ENCODE measurements around the gene RUFY4. TPM values are rescaled to one million over a fixed set of nuclear protein-coding genes. Genes with fewer than 3 reads are reported as not detected.
A peak's percentile ranks its signal among the peaks of the same experiment; 100 is the strongest.

Gene RUFY4
- polyA plus RNA-seq, 1 donor (not counting 4 experiments of a cell fraction or from before 2014, with no cell fraction given), result not detected

- H4K20me1 ChIP-seq (ENCODE audit: control insufficient read depth, extremely low read depth, insufficient read depth, low read length), result no peaks in the 10 kb centered on the region
- H3K4me3 ChIP-seq (ENCODE audit: control insufficient read depth in 2 of 3, extremely low read depth in 1 of 3, insufficient read depth in 2 of 3, low read depth in 1 of 3, low read length in 3 of 3), result no peak overlapping the region
- dilution Hi-C loops (cut with MboI; ENCODE audit: extremely low pct_ligation_motif_present, low sequenced_read_pairs), result no loop called here
- H3K4me1 ChIP-seq (ENCODE audit: control insufficient read depth, extremely low read depth, insufficient read depth, low read length), result no peaks in the 10 kb centered on the region
- no peak overlapping the region for H2AFZ ChIP-seq (ENCODE audit: control insufficient read depth, low read length)
- DNase-seq (ENCODE audit: low read depth, low spot score) (no peak), FAIRE-seq (no peak)
- H3K79me2 ChIP-seq (ENCODE audit: control insufficient read depth, insufficient read depth, low read length), result no peaks in the 10 kb centered on the region
- H3K4me2 ChIP-seq (ENCODE audit: control insufficient read depth, extremely low read depth, insufficient read depth, low read depth, low read length), result no peak overlapping the region
- no peak overlapping the region for H3K9ac ChIP-seq (ENCODE audit: control insufficient read depth, extremely low read depth, insufficient read depth, low read length)
- peaks cover 2% of the 10 kb centered on the region for H3K27me3 ChIP-seq (ENCODE audit: control insufficient read depth, extremely low read depth, insufficient read depth, low read length)
- no peak overlapping the region for H3K27ac ChIP-seq (ENCODE audit: control insufficient read depth, insufficient read depth, low read length)
- H3K9me1 ChIP-seq (ENCODE audit: control insufficient read depth, extremely low read depth, insufficient read depth, low read length), result no peaks in the 10 kb centered on the region
- H3K9me3 ChIP-seq (ENCODE audit: control insufficient read depth, low read depth, low read length), result no peaks in the 10 kb centered on the region
- TF ChIP-seq EZH2 (IDR thresholded peaks at IDR 0.05; ENCODE audit: low read length) (no peak), CTCF (optimal IDR thresholded peaks at IDR 0.05 in 1 of 3, IDR thresholded peaks at IDR 0.05 in 1 of 3, conservative IDR thresholded peaks at IDR 0.05 in 1 of 3; ENCODE audit: extremely low read depth in 1 of 3, insufficient read depth in 2 of 3, low read length in 3 of 3) (no peak)
- H3K36me3 ChIP-seq (ENCODE audit: control insufficient read depth in 2 of 2, extremely low read depth in 1 of 2, insufficient read depth in 2 of 2, low read length in 2 of 2), result no peaks in the 10 kb centered on the region
Measured at GRCh38 chr2:218137514-218137913, 68.5 kb downstream of the RUFY4 start.

GRCh38 chr2:218138047-218138446, 69.0 kb downstream of the RUFY4 start:
- H3K4me2 ChIP-seq (ENCODE audit: control insufficient read depth, extremely low read depth, insufficient read depth, low read depth, low read length), result no peak overlapping the region
- H3K27ac ChIP-seq (ENCODE audit: control insufficient read depth, insufficient read depth, low read length), result no peak overlapping the region
- TF ChIP-seq CTCF (optimal IDR thresholded peaks at IDR 0.05 in 1 of 3, IDR thresholded peaks at IDR 0.05 in 1 of 3, conservative IDR thresholded peaks at IDR 0.05 in 1 of 3; ENCODE audit: extremely low read depth in 1 of 3, insufficient read depth in 2 of 3, low read length in 3 of 3) (peak in 1 of 3 experiments; percentile 13), EZH2 (IDR thresholded peaks at IDR 0.05; ENCODE audit: low read length) (no peak)
- FAIRE-seq (no peak), DNase-seq (ENCODE audit: low read depth, low spot score) (no peak)
- no peaks in the 10 kb centered on the region for H3K4me1 ChIP-seq (ENCODE audit: control insufficient read depth, extremely low read depth, insufficient read depth, low read length)
- no peak overlapping the region for H2AFZ ChIP-seq (ENCODE audit: control insufficient read depth, low read length)
- H3K36me3 ChIP-seq (ENCODE audit: control insufficient read depth in 2 of 2, extremely low read depth in 1 of 2, insufficient read depth in 2 of 2, low read length in 2 of 2), result no peaks in the 10 kb centered on the region
- H3K27me3 ChIP-seq (ENCODE audit: control insufficient read depth, extremely low read depth, insufficient read depth, low read length), result peaks cover 2% of the 10 kb centered on the region
- H3K79me2 ChIP-seq (ENCODE audit: control insufficient read depth, insufficient read depth, low read length), result no peaks in the 10 kb centered on the region
- dilution Hi-C loops (cut with MboI; ENCODE audit: extremely low pct_ligation_motif_present, low sequenced_read_pairs), result no loop called here
- no peak overlapping the region for H3K4me3 ChIP-seq (ENCODE audit: control insufficient read depth in 2 of 3, extremely low read depth in 1 of 3, insufficient read depth in 2 of 3, low read depth in 1 of 3, low read length in 3 of 3)
- no peak overlapping the region for H3K9ac ChIP-seq (ENCODE audit: control insufficient read depth, extremely low read depth, insufficient read depth, low read length)
- no peaks in the 10 kb centered on the region for H4K20me1 ChIP-seq (ENCODE audit: control insufficient read depth, extremely low read depth, insufficient read depth, low read length)
- no peaks in the 10 kb centered on the region for H3K9me1 ChIP-seq (ENCODE audit: control insufficient read depth, extremely low read depth, insufficient read depth, low read length)
- no peaks in the 10 kb centered on the region for H3K9me3 ChIP-seq (ENCODE audit: control insufficient read depth, low read depth, low read length)

Other genes starting within 250 kb of the RUFY4 start
- gene TNS1, start 66.3 kb upstream of the RUFY4 start, polyA plus RNA-seq, result 1.7 to 2.9 TPM (median 2.5 TPM) in 3 replicates
- 1.4 to 2.9 TPM (median 1.5 TPM) in 3 replicates for gene CXCR2, start 56.8 kb downstream of the RUFY4 start, polyA plus RNA-seq
- 12.7 to 23.5 TPM (median 14.5 TPM) in 3 replicates for gene CXCR1, start 97.7 kb downstream of the RUFY4 start, polyA plus RNA-seq
- 945 to 1,145 TPM (median 1,121 TPM) in 3 replicates for gene ARPC2, start 147.9 kb downstream of the RUFY4 start, polyA plus RNA-seq
- gene GPBAR1, start 191.8 kb downstream of the RUFY4 start, polyA plus RNA-seq, result 0.10 to 0.18 TPM (median 0.12 TPM) in 3 replicates
- gene AAMP, start 200.9 kb downstream of the RUFY4 start, polyA plus RNA-seq, result 76.3 to 94.3 TPM (median 78.4 TPM) in 3 replicates
- 21.8 to 36.2 TPM (median 22.8 TPM) in 3 replicates for gene PNKD, start 201.3 kb downstream of the RUFY4 start, polyA plus RNA-seq
- gene TMBIM1, start 223.2 kb downstream of the RUFY4 start, polyA plus RNA-seq, result 609 to 905 TPM (median 751 TPM) in 3 replicates